Hepatic stellate cell (primary cell): ENCODE measurements around the gene CDK1.

ENCODE experiments used
- DNase-seq: peaks from one replicate; pipeline ENCODE4 v3.0.0; 2011; ENCODE audit warnings: low spot score

CDK1 gene

DNA sequence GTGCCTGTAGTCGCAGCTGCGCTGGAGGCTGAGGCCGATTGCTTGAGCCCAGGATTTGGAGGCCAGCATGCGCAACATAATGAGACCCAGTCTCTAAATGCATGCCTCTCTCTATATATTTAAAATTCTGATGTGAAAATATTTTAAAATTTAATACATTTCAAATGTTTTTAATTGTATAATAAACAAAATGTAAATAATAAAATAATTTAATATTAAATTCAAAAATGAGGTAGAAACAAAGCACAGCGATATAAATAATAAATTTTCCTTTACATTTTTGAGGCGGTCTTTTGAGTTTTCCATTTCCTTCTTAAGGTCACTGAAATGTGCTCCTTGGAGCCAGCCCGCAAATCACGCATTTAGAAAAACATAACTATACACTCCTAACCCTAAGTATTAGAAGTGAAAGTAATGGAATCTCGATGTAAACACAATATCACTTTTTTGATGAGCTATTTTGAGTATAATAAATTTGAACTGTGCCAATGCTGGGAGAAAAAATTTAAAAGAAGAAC is 523 bp upstream of the CDK1 start:
- no peak for DNase-seq

DNA sequence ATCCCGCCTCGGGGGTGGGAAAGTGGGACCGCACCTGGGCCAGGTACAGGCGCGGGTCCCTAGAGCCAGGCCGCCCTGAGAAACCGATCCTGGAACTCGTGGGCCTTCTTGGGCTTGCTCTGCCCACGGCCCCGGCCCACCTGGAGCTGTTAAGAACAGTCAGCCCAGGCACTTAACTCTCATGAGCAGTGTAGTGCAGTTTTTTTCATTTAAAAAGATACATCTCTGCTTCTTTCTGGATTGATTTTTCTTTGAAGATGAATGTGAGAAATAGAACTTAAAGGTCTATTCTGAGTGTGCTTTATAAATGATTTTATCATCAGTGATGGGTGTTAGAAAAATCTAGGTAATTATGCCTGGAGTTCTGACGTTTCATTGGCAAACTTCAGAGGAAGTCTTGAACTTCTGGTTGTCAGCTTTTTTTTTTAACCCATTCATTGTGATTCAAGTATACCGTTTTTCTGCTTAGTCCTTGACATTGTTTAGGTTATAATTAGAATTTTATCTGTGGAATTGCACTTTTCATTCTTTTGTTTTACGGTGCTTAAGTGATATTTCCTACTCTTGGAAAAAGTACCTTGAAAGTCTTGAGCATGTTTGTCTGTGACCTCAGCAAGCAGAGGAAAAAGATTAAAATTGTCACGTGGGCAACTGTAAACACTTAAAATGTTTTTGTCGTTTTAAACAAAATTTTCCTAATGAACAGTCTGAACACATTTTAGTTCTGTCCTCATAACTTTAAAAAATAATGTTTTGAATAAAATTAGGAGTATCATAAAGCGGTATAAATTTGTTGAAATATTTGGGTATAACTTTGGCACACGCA is 906 bp downstream of the CDK1 start:
- DNase-seq, result no peak

GRCh38 chr10:60781661-60782060 is 3.4 kb downstream of the CDK1 start:
- DNase-seq, result no peak

- no peak for DNase-seq
Measured at GRCh38 chr10:60784641-60785040, 6.4 kb downstream of the CDK1 start.

DNA sequence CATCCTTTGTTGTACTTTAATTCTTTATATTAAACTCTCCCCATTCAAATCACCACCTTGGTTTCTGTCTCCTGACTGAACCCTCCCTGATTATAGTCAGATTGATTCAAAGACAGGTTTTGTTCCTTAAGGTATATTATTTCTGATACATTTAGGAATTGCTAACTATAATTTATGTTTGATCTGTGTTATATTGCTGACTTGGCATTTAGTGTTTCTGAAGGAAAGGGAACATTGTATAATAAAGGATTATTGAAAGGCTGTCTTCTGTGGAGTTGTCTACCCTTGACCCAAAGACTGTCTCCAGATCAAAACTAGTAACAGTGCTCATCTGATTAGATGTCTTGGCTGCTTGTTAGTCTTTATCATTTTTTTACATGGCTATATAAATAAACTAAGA is 10.3 kb downstream of the CDK1 start:
- no peak for DNase-seq

DNA sequence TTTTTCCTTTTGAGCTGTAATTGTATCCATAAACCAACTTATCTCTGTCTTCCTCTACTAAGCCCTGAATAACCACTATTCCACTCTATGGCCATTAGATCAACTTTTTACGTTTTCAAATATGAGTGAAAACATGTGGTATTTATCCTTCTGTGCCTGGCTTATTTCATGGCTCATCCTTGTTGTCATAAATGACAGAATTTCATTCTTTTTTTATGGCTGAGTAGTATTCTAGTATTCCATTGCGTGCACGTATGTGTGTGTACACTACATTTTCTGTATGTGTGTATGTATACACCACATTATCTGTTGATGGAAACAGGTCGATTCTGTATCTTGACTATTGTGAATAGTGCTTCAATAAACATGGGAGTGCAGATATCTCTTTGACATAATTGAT is 11.1 kb downstream of the CDK1 start:
- DNase-seq, result no peak

DNA sequence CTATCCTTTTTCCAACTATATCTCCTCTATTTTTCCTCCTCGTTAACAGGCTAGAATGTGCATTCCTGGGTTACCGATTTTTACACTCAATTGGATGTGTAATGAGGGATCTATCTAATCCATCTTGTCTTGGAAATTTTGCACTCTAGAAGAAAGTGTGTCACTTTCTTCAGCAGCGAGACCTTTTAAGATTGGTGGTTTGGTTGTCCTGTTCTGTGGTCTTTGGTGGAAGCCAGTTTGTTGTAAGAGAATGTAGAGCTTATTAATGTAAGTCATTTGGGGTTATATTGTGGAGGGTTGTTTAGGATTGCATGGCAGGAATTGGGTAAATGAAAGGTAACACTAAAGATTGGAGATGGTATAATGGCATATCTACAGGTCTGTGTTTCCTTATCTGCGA is 16.7 kb downstream of the CDK1 start:
- no peak for DNase-seq

DNA sequence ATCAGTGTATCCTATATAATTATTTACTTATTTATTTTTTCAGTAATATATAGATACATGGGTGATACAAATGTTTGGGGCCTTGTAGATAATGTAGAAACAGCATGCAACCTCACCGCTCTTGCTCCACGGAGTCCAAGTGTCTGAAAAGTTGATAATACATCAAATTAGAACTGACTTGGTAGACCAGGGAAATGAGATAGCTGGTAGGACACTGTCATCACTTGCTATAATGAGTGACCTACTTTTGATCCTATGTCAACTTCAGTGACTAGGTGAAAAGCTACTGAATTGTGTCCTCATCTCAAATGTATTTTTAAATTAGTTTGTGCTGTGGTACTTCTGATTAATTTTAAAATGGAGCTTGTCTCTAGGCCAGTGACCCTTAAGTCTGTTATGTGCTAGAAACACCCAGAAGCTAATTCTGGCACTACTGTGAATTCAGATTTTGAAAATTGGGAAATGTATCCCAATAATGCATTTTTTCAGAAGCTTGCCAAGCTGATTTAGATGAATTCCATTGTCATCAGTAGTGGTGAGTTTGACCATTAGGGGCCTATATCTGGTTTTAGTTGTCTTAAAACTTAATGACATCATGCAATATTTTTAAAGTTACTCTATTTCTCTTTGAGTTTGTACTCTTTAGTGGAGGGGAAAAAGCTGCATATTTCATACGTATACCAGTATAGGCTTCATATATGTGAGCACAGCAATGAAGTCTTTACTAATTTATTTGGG is 17.4 kb downstream of the CDK1 start:
- no peak for DNase-seq

GRCh38 chr10:60796481-60796880 is 18.2 kb downstream of the CDK1 start:
- DNase-seq, result no peak

DNA sequence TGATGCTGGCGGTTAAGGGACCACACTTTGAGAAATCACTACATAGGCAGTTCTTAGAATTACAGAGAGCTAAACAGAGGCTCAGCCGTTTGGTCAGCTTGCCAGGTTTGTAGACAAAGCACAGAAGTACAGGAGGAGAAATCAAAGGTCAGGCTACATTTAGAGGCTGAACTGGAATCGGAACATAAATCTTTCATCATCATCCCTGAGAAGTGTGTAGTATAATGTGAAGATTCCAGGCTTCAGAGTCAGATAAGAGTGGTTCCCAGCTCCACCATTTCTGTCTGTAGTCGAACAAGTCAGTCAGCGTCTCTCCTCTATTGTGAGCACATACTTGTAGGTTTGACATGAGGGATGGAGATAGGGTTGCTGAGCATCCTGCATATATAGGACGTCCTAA is 18.9 kb downstream of the CDK1 start:
- DNase-seq, result no peak

GRCh38 chr10:60798031-60798430 is 19.8 kb downstream of the CDK1 start:
- no peak for DNase-seq

GRCh38 chr10:60798870-60799269 is 20.6 kb downstream of the CDK1 start:
- no peak for DNase-seq

GRCh38 chr10:60799971-60800650 is 21.8 kb downstream of the CDK1 start:
- DNase-seq, result no peak

DNA sequence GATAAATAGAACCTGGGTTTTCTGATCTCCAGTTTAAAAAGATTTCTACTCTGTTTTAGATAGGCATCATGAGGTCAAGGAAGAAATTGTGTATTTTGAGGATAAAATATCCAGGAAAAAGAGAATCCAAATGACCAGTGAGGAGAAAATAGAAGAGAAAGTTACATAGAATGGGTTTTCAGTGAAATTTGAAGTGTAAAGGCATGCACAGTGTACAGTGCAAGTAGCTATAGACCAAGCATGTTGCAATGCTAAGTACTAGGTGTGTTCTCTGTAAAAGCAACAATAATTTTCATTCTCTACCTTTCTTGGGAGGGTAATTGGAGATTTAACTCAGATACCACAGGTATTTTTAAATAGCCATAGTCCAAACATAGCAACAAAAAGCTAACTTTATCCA is 22.6 kb downstream of the CDK1 start:
- no peak for DNase-seq

DNA sequence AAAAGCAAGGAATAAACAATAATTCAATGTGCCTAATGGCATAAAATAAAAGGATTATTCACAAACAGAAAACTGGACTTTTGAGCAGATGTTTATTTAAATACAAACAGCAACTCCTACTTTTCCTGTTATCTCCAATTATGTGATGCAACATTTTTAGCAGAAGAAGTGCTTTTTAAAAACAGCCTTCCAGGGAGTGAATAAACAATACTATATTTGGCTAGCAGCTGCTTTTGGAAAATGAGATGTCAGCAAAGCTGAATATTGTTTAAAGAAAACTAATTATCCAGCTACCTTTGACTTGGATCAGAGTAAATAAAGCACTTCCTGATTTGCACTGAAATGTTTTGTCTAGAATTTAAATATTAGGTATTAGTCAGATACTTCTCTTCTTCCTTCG is 23.2 kb downstream of the CDK1 start:
- DNase-seq, result no peak

DNA sequence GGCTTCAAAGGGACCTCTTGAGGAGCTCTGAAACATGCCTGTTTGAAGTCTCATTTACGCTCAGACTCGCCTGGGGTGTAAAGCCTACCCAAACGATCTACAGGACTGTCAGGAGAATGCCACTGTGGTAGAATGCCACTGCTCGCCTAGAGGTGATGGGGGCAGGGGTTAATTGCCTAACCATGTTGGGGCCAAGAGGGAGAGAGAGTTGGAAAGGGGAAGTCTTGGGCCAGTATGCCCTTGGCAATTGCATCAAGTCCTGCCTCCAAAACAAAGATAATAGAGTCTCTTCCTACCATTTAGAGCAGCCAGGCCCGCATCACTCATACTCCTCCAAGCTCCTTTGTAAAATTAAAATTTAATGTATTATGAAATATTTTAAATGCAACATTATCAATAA is 25.2 kb downstream of the CDK1 start:
- no peak for DNase-seq

GRCh38 chr10:60803865-60804264 is 25.6 kb downstream of the CDK1 start:
- no peak for DNase-seq

- no peak for DNase-seq
Measured at GRCh38 chr10:60806921-60807320, 28.6 kb downstream of the CDK1 start.

DNA sequence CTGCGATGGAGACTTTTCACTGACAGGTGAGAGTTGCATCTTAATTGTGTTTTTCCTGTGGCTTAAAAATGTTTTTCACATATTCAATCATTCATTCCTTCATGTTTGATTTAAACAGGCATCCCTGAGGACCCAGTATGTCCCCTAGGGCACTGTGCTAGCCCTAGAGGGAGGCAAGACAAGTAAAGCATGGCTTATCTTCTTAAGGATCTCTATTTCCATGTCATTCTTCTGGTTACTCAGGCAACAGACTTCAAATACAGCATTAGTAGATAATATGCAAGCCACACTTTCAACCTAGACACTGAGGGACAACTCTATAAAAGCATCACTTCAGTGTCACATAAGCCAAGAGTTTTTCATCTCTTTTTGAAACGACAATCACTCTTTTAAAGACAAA is 29.2 kb downstream of the CDK1 start:
- no peak for DNase-seq

DNA sequence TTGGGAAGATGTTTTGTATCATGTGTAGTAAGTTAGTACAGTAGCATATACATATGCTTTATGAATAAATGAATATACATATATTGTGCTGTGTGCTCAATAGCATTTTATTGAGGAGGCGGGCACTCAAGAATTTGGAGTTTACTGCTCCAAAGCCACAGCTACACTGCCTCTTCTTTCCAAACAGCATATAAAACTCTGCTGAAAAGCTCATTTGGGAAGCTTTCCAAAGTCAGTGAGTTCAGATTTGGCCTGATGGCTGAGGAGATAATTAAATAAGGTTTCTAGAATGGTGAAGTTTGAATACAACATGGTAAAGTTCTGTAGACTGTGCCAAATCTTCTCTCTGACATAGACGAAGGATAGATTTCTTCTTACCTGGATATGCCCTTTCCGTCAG is 29.8 kb downstream of the CDK1 start:
- no peak for DNase-seq

DNA sequence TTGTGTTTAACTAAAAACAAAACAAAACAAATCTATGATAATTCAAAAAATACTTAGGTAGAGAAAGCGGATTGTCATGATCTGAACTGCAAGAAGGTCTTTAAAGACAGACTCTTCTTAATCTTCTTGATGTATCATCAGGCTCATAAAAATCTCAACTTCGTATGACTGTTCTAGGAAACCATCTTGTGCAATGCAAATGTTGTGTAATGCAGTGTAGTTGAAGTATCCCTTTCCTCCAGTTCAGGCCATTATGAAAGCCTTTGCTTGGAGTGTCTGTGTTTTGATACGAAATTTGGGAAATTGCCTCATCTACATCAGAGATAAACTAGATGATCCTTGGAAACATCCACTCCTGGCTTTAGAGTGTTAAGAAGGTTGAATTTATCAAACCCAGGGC is 30.9 kb downstream of the CDK1 start:
- DNase-seq, result no peak

- DNase-seq, result peak; percentile 29
Measured at GRCh38 chr10:60810437-60811182, 32.3 kb downstream of the CDK1 start.
